HEK293 (cell line): ENCODE data around the gene BRSK1.
A peak's percentile ranks its signal among the peaks of the same experiment; 100 is the strongest.

Experiments
- CTCF ChIA-PET: fragments of 350-600 bp; formaldehyde crosslinking; extraction: SDS; loops from one replicate; lab custom pipeline; 2021; ENCODE audit warnings: antibody characterized with exemption; lab: Yijun Ruan, JAX
- POLR2A ChIA-PET: fragments of 300-600 bp; formaldehyde crosslinking; extraction: SDS; loops from one replicate; lab custom pipeline; 2020; ENCODE audit warnings: antibody characterized with exemption, inconsistent platforms; lab: Yijun Ruan, JAX
- H3K27ac ChIP-seq: fragments of 200-500 bp; sonication (Bioruptor generic); 2 replicates; pipeline ENCODE4 v1.5.1; 2014; ENCODE audit warnings: low read depth, low read length, control low read depth, inconsistent platforms; ENCODE audit errors: extremely low read depth
- H3K36me3 ChIP-seq, 2 experiments: fragments of 200-500 bp in 1 of 2; sonication (Bioruptor generic) in 1 of 2; 1 replicate in 1 of 2; 2 replicates in 1 of 2; pipeline ENCODE4 v1.5.1; 2014 to 2017; ENCODE audit warnings: inconsistent platforms in 2 of 2, low read length in 2 of 2; ENCODE audit not compliant: control insufficient read depth in 2 of 2, insufficient read depth in 1 of 2
- H3K4me1 ChIP-seq: fragments of 200-500 bp; sonication (Bioruptor generic); 2 replicates; pipeline ENCODE4 v1.5.1; 2014; ENCODE audit warnings: mild to moderate bottlenecking, low read length, inconsistent platforms; ENCODE audit not compliant: control insufficient read depth, insufficient read depth
- H3K4me3 ChIP-seq: 2 replicates; pipeline ENCODE4 v1.5.1; 2011; ENCODE audit warnings: low read depth, mild to moderate bottlenecking, control low read depth, low read length, moderate library complexity
- H3K9me3 ChIP-seq: fragments of 200-500 bp; sonication (Bioruptor generic); 2 replicates; pipeline ENCODE4 v1.5.1; 2014; ENCODE audit warnings: low read depth, low read length, inconsistent platforms; ENCODE audit not compliant: control insufficient read depth, insufficient read depth
- EGR2 ChIP-seq: fragments of 450-650 bp; formaldehyde crosslinking; IDR thresholded peaks from 2 replicates; pipeline ENCODE4 v1.5.1; 2016; ENCODE audit warnings: low read depth, missing biosample characterization, missing genetic modification characterization
- GFI1B ChIP-seq: fragments of 450-650 bp; formaldehyde crosslinking; IDR thresholded peaks from 2 replicates; pipeline ENCODE4 v1.5.1; 2016; ENCODE audit warnings: missing biosample characterization, missing genetic modification characterization
- SCRT1 ChIP-seq: fragments of 450-650 bp; formaldehyde crosslinking; IDR thresholded peaks from 2 replicates; pipeline ENCODE4 v1.5.1; 2016; ENCODE audit warnings: missing biosample characterization, missing genetic modification characterization, borderline replicate concordance
- SP2 ChIP-seq: fragments of 450-650 bp; formaldehyde crosslinking; IDR thresholded peaks from 2 replicates; pipeline ENCODE4 v1.5.1; 2016; ENCODE audit warnings: missing biosample characterization, missing genetic modification characterization
- SP3 ChIP-seq: fragments of 450-650 bp; formaldehyde crosslinking; IDR thresholded peaks from 2 replicates; pipeline ENCODE4 v1.5.1; 2016; ENCODE audit warnings: missing biosample characterization, missing genetic modification characterization
- ZBTB20 ChIP-seq: fragments of 450-650 bp; formaldehyde crosslinking; IDR thresholded peaks from 2 replicates; pipeline ENCODE4 v1.5.1; 2016; ENCODE audit warnings: missing biosample characterization, missing genetic modification characterization
- ZBTB21 ChIP-seq: fragments of 450-650 bp; formaldehyde crosslinking; IDR thresholded peaks from 2 replicates; pipeline ENCODE4 v1.5.1; 2017; ENCODE audit warnings: missing biosample characterization, missing genetic modification characterization
- ZEB2 ChIP-seq: fragments of 450-650 bp; formaldehyde crosslinking; IDR thresholded peaks from 2 replicates; pipeline ENCODE4 v1.5.1; 2016; ENCODE audit warnings: missing biosample characterization, missing genetic modification characterization
- ZFHX2 ChIP-seq: fragments of 450-650 bp; formaldehyde crosslinking; conservative IDR thresholded peaks from 2 replicates; pipeline ENCODE4 v1.5.1; 2016; ENCODE audit warnings: missing biosample characterization, missing genetic modification characterization
- ZNF133 ChIP-seq: fragments of 450-650 bp; formaldehyde crosslinking; IDR thresholded peaks from 2 replicates; pipeline ENCODE4 v1.5.1; 2016; ENCODE audit warnings: missing biosample characterization, missing genetic modification characterization
- ZNF174 ChIP-seq: fragments of 450-650 bp; formaldehyde crosslinking; IDR thresholded peaks from 2 replicates; pipeline ENCODE4 v1.5.0; 2017; ENCODE audit warnings: missing biosample characterization, mild to moderate bottlenecking, missing genetic modification characterization
- ZNF175 ChIP-seq: fragments of 450-650 bp; formaldehyde crosslinking; IDR thresholded peaks from 2 replicates; pipeline ENCODE4 v1.5.1; 2016; ENCODE audit warnings: missing biosample characterization, missing genetic modification characterization
- ZNF394 ChIP-seq: fragments of 450-650 bp; formaldehyde crosslinking; IDR thresholded peaks from 2 replicates; pipeline ENCODE4 v1.5.1; 2016; ENCODE audit warnings: missing biosample characterization, missing genetic modification characterization, mild to moderate bottlenecking, moderate library complexity, borderline replicate concordance
- ZNF433 ChIP-seq: fragments of 450-650 bp; formaldehyde crosslinking; IDR thresholded peaks from 2 replicates; pipeline ENCODE4 v1.5.1; 2016; ENCODE audit warnings: missing biosample characterization, missing genetic modification characterization, low read depth
- ZNF660 ChIP-seq: fragments of 450-650 bp; IDR thresholded peaks from 2 replicates; pipeline ENCODE4 v1.5.1; 2018; ENCODE audit warnings: missing biosample characterization, mild to moderate bottlenecking, missing genetic modification characterization
- ZNF76 ChIP-seq: fragments of 450-650 bp; formaldehyde crosslinking; IDR thresholded peaks from 2 replicates; pipeline ENCODE4; 2016; ENCODE audit warnings: low read depth, missing biosample characterization, missing genetic modification characterization, borderline replicate concordance
- ZNF791 ChIP-seq: fragments of 450-650 bp; formaldehyde crosslinking; IDR thresholded peaks from 2 replicates; pipeline ENCODE4 v1.5.1; 2016; ENCODE audit warnings: missing biosample characterization, missing genetic modification characterization
- ZSCAN16 ChIP-seq: fragments of 450-650 bp; formaldehyde crosslinking; IDR thresholded peaks from 2 replicates; pipeline ENCODE4 v1.5.1; 2016; ENCODE audit warnings: missing biosample characterization, missing genetic modification characterization
- TF ChIP-seq, protein P1 (sequence below): fragments of 450-650 bp; formaldehyde crosslinking; IDR thresholded peaks from 2 replicates; pipeline ENCODE4 v1.5.1; 2016; ENCODE audit warnings: missing biosample characterization, missing genetic modification characterization
- TF ChIP-seq, protein P2 (sequence below): fragments of 450-650 bp; formaldehyde crosslinking; IDR thresholded peaks from 2 replicates; pipeline ENCODE4 v1.5.1; 2017; ENCODE audit warnings: missing biosample characterization, missing genetic modification characterization
- TF ChIP-seq, protein P3 (sequence below): fragments of 450-650 bp; formaldehyde crosslinking; IDR thresholded peaks from 2 replicates; pipeline ENCODE4 v1.5.1; 2016; ENCODE audit warnings: missing biosample characterization, missing genetic modification characterization
- TF ChIP-seq, protein P4 (sequence below): fragments of 450-650 bp; formaldehyde crosslinking; IDR thresholded peaks from 2 replicates; pipeline ENCODE4 v1.5.1; 2016; ENCODE audit warnings: missing biosample characterization, missing genetic modification characterization

Gene BRSK1

DNA sequence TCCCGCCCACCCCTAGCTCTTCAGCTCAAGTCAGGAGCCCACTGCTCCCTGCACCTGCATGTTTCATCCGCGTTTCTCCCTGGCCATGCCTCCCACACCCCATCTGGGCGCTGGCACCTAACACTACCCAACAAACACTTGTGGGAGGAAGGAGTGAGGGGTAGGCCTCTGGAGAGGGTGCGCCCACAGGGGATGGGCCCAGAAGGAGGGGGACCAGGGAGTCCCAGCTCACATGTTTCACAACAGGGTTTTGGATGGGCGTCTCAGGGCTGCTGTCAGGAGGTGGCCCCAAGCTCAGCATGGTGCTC lies 43.1 kb upstream of the BRSK1 start:
- CTCF ChIA-PET, result no interaction called here
- H3K36me3 ChIP-seq, result peaks cover 50 to 94% of the 10 kb centered on the region in 2 experiments
- TF ChIP-seq EGR2 (tag by site-specific recombination) (peak; percentile 68), ZFHX2 (tag by site-specific recombination) (peak; percentile 31)
- TF ChIP-seq, protein P1, sequence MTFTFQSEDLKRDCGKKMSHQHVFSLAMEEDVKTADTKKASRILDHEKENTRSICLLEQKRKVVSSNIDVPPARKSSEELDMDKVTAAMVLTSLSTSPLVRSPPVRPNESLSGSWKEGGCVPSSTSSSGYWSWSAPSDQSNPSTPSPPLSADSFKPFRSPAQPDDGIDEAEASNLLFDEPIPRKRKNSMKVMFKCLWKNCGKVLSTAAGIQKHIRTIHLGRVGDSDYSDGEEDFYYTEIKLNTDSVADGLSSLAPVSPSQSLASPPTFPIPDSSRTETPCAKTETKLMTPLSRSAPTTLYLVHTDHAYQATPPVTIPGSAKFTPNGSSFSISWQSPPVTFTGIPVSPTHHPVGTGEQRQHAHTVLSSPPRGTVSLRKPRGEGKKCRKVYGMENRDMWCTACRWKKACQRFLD (tag by site-specific recombination), result no peak
- no peak overlapping the region for H3K4me3 ChIP-seq
- no peak overlapping the region for H3K27ac ChIP-seq
- POLR2A ChIA-PET, result no interaction called here
- H3K9me3 ChIP-seq, result no peaks in the 10 kb centered on the region
- no peaks in the 10 kb centered on the region for H3K4me1 ChIP-seq

DNA sequence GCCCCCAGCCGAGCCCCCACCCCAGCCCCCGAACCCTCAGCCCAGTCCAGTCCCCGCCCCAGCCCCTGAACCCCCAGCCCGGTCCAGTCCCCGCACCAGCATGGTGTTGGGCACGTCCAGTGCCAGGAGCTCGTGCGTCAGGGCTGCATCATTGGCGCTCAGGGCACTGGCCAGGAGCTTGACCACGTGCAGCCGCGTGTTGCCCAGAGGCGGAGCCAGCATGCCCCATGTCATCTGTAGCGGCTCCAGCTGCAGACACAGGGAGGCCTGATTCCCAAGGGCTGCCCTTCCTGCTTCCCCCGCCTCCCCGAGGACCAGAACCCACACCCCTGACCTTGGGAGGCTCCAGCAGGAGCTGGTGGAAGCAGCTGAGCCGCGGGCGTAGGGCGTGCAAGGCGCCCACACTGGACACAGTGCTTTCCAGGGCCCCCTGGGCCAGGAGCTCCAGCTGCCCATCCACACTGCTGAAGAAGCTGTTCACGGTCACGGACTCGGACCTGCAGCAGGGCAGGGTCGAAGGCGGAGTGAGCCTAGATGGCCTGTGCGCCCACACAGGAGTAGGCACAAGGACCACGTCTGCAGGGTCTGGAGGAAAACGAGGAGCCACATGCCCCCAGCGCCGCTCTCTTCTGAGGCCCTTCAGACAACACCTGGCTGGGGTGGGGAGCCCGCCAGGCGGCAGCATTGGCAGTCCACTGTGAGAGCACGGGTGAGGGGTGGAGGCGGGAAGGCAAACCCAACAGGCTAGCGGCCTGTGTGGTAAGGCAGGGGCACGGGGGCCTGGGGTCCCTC lies 42.5 kb upstream of the BRSK1 start:
- H3K27ac ChIP-seq, result no peak overlapping the region
- TF ChIP-seq ZNF791 (tag by site-specific recombination), result no peak
- H3K36me3 ChIP-seq, result peaks cover 50 to 95% of the 10 kb centered on the region in 2 experiments
- no peaks in the 10 kb centered on the region for H3K4me1 ChIP-seq
- no peak overlapping the region for H3K4me3 ChIP-seq
- POLR2A ChIA-PET, result interaction anchor here (0.5 to 0.6 kb wide), 2 partner anchors 34 to 182 kb away, joined by 3 read pairs; no protein-coding TSS in a partner anchor
- no peaks in the 10 kb centered on the region for H3K9me3 ChIP-seq
- CTCF ChIA-PET, result interaction anchor here (0.6 to 0.9 kb wide), 2 partner anchors 27 to 764 kb away, joined by 3 read pairs; no protein-coding TSS in a partner anchor

DNA sequence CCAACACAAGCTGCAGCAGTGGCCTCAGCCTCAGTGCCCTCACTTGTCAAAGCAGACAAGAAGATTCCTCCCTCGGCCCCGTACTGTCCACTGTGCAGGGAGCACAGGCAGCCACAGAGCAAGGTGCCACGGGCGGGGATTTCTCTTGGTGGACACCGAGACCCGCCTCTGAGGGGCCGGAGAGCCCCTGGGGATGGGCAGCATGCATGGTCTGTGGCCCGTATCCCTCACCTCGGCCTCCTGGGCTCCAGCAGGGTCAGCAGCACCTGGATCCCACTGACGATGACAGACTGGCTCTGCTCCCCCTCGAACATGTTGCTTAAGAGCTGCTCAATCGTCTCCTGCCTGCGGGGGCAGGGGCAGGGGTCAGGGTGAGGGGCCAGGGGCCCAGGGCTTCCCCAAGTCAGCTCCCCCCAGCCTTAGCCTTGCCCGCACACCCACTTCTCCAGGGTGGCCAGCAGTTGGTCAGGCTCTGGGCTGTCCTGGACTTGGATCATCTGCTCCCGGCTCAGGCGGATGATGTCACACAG lies 41.8 kb upstream of the BRSK1 start:
- ChIA-PET POLR2A (interaction anchor here (0.5 to 1.3 kb wide), 2 partner anchors 17 to 33 kb away, joined by 3 read pairs; partner anchors contain the start of gene PPP6R1), CTCF (interaction anchor here (0.6 to 0.9 kb wide), 2 partner anchors 28 to 765 kb away, joined by 3 read pairs; no protein-coding TSS in a partner anchor)
- peaks cover 46 to 95% of the 10 kb centered on the region in 2 experiments for H3K36me3 ChIP-seq
- TF ChIP-seq ZNF175 (no peak), ZNF76 (tag by site-specific recombination) (no peak), ZBTB20 (tag by site-specific recombination) (no peak), ZBTB21 (tag by site-specific recombination) (no peak), ZNF133 (tag by site-specific recombination) (no peak), ZNF660 (tag by site-specific recombination) (no peak), SCRT1 (tag by site-specific recombination) (no peak), ZFHX2 (tag by site-specific recombination) (no peak), ZNF174 (tag by site-specific recombination) (no peak), ZNF433 (tag by site-specific recombination) (no peak), SP2 (no peak), ZEB2 (tag by site-specific recombination) (no peak), EGR2 (tag by site-specific recombination) (no peak), SP3 (tag by site-specific recombination) (no peak), ZSCAN16 (tag by site-specific recombination) (no peak), GFI1B (tag by site-specific recombination) (no peak), ZNF394 (no peak)
- TF ChIP-seq, protein P2, sequence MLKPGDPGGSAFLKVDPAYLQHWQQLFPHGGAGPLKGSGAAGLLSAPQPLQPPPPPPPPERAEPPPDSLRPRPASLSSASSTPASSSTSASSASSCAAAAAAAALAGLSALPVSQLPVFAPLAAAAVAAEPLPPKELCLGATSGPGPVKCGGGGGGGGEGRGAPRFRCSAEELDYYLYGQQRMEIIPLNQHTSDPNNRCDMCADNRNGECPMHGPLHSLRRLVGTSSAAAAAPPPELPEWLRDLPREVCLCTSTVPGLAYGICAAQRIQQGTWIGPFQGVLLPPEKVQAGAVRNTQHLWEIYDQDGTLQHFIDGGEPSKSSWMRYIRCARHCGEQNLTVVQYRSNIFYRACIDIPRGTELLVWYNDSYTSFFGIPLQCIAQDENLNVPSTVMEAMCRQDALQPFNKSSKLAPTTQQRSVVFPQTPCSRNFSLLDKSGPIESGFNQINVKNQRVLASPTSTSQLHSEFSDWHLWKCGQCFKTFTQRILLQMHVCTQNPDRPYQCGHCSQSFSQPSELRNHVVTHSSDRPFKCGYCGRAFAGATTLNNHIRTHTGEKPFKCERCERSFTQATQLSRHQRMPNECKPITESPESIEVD (tag by site-specific recombination), result no peak
- TF ChIP-seq, protein P3, sequence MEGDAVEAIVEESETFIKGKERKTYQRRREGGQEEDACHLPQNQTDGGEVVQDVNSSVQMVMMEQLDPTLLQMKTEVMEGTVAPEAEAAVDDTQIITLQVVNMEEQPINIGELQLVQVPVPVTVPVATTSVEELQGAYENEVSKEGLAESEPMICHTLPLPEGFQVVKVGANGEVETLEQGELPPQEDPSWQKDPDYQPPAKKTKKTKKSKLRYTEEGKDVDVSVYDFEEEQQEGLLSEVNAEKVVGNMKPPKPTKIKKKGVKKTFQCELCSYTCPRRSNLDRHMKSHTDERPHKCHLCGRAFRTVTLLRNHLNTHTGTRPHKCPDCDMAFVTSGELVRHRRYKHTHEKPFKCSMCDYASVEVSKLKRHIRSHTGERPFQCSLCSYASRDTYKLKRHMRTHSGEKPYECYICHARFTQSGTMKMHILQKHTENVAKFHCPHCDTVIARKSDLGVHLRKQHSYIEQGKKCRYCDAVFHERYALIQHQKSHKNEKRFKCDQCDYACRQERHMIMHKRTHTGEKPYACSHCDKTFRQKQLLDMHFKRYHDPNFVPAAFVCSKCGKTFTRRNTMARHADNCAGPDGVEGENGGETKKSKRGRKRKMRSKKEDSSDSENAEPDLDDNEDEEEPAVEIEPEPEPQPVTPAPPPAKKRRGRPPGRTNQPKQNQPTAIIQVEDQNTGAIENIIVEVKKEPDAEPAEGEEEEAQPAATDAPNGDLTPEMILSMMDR (tag by site-specific recombination), result no peak
- TF ChIP-seq, protein P4, sequence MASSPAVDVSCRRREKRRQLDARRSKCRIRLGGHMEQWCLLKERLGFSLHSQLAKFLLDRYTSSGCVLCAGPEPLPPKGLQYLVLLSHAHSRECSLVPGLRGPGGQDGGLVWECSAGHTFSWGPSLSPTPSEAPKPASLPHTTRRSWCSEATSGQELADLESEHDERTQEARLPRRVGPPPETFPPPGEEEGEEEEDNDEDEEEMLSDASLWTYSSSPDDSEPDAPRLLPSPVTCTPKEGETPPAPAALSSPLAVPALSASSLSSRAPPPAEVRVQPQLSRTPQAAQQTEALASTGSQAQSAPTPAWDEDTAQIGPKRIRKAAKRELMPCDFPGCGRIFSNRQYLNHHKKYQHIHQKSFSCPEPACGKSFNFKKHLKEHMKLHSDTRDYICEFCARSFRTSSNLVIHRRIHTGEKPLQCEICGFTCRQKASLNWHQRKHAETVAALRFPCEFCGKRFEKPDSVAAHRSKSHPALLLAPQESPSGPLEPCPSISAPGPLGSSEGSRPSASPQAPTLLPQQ (tag by site-specific recombination), result no peak
- no peak overlapping the region for H3K4me3 ChIP-seq
- H3K27ac ChIP-seq, result no peak overlapping the region
- H3K9me3 ChIP-seq, result no peaks in the 10 kb centered on the region
- no peaks in the 10 kb centered on the region for H3K4me1 ChIP-seq
